RWPE1 (cell line): ENCODE results near the gene INHBC.

Experiments used
- CTCF ChIA-PET: fragments of 350-600 bp; sonication (Branson Sonifier 250); formaldehyde crosslinking; extraction: SDS; loops from one replicate; lab custom pipeline; 2021; lab: Yijun Ruan, JAX
- POLR2A ChIA-PET: fragments of 400-600 bp; formaldehyde crosslinking; extraction: SDS; loops from one replicate; lab custom pipeline; 2020; ENCODE audit warnings: antibody characterized with exemption; ENCODE audit not compliant: low non-redundant PET; lab: Yijun Ruan, JAX
- DNase-seq: peaks from one replicate; pipeline ENCODE4 v3.0.0; 2012; ENCODE audit warnings: low spot score
- H3K27ac ChIP-seq: fragments of 450-650 bp; 2 replicates; pipeline ENCODE4 v1.5.1; 2017
- TF ChIP-seq, protein P1 (sequence below): fragments of 450-650 bp; conservative IDR thresholded peaks from 2 replicates; pipeline ENCODE4 v1.5.1; 2017; ENCODE audit warnings: low read depth, mild to moderate bottlenecking

The INHBC gene

DNA sequence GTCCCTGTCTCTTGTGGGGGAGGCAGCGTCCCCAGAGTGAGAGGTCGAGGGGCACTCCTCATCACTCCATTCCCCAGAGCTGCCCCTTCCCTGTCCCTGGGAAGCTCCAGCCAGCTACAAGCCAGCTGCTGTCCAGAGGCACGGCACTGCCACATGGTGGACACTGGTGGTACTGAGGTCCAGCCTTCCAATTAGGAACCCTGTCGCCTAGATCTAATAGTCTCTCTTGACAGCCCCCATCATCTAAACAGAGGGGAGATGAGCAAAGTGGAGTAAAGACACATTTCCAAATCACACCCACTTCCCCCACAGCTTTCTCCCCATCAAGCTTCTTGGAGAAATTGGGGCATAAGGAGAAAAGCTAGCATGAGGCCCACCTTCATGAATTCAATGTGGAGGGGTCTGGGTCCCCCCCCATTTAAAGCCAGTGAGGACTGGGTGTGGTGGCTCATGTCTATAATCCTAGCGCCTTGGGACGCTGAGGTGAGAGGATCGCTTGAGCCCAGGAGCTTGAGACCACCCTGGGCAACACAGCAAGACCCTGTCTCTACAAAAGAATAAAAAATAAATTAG lies 18.4 kb downstream of the INHBC start:
- TF ChIP-seq, protein P1, sequence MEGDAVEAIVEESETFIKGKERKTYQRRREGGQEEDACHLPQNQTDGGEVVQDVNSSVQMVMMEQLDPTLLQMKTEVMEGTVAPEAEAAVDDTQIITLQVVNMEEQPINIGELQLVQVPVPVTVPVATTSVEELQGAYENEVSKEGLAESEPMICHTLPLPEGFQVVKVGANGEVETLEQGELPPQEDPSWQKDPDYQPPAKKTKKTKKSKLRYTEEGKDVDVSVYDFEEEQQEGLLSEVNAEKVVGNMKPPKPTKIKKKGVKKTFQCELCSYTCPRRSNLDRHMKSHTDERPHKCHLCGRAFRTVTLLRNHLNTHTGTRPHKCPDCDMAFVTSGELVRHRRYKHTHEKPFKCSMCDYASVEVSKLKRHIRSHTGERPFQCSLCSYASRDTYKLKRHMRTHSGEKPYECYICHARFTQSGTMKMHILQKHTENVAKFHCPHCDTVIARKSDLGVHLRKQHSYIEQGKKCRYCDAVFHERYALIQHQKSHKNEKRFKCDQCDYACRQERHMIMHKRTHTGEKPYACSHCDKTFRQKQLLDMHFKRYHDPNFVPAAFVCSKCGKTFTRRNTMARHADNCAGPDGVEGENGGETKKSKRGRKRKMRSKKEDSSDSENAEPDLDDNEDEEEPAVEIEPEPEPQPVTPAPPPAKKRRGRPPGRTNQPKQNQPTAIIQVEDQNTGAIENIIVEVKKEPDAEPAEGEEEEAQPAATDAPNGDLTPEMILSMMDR: peak; percentile 91
- H3K27ac ChIP-seq: no peak overlapping the region
- POLR2A ChIA-PET: no interaction called here

DNA sequence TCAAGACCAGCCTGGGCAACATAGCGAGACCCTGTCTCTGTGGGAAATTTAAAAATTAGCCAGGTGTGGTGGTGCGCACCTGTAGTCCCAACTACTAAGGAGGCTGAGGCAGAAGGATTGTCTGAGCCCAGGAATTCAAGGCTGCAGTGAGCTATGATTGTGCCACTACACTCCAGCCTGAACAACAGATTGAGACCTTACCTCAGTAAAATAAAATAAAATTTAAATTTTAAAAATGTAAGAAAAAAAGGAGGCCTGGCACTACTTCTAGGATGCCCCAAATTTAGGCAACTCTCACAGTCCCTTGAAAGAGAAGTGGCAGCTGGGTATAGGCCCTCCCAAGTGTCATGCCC lies 19.6 kb downstream of the INHBC start:
- ChIA-PET CTCF (interaction anchor here (0.6 to 0.8 kb wide), 2 partner anchors 47 to 161 kb away, joined by 3 to 6 read pairs; no protein-coding TSS in a partner anchor), POLR2A (no interaction called here)
- peak overlapping the region; percentile 97 for H3K27ac ChIP-seq
- TF ChIP-seq, protein P1: no peak
- no peak for DNase-seq

More for the DNA sequence above, 18.4 kb downstream of the INHBC start:
- CTCF ChIA-PET: interaction anchor here (0.6 to 2.8 kb wide), 23 partner anchors 10 to 824 kb away, joined by 3 to 19 read pairs (median 4); partner anchors contain the start of genes ARHGAP9 and DCTN2
- DNase-seq: peak; percentile 53

DNA sequence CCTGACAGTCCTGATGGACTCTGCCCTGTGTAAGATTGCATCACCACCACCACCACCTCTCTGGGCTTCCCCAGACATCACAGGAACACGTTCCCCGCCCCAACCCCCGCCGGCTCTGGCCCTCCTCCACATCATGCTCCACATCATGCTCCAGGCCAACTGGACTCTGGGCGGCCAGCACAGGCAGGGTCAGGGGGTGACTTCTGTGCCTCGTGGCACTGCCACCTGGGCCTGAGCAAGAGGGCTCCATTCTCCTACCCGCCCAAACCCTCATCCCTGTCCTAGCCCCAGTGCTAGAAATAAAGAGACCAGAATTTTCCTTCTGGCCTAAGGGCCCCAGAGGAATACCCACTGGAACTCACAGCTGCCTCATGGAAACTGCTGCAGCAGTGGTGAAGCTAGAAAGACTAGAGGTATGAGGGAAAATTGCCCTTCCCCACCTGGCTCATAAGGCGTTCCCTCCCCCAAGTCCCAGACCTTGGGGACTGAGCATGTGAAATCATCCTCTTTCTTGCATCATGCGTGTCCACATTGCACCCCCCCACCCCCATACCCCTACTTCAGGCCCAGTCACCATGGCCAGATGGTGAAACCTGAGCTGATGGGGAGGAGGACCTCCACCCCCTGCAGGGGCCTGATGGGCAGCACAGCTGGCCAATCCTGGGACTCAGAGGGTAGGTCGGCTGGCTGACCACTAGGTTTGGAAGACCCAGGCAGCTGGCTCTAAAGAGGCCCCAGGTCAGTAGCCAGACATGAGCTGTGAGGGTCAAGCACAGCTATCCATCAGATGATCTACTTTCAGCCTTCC lies 20.2 kb downstream of the INHBC start, which contains the start of gene INHBE:
Gene INHBE, plus strand, starts transcription at position 742 of the 808 bp plus-strand sequence. CDS start 230 bp downstream, outside the sequence.
- no peak for DNase-seq
- POLR2A ChIA-PET: no interaction called here
- TF ChIP-seq, protein P1: no peak
- peak within 1 kb of the TSS; percentile 97 for H3K27ac ChIP-seq
- CTCF ChIA-PET: interaction anchor here (0.6 to 1.4 kb wide), 5 partner anchors 62 to 241 kb away, joined by 3 read pairs; no protein-coding TSS in a partner anchor

DNA sequence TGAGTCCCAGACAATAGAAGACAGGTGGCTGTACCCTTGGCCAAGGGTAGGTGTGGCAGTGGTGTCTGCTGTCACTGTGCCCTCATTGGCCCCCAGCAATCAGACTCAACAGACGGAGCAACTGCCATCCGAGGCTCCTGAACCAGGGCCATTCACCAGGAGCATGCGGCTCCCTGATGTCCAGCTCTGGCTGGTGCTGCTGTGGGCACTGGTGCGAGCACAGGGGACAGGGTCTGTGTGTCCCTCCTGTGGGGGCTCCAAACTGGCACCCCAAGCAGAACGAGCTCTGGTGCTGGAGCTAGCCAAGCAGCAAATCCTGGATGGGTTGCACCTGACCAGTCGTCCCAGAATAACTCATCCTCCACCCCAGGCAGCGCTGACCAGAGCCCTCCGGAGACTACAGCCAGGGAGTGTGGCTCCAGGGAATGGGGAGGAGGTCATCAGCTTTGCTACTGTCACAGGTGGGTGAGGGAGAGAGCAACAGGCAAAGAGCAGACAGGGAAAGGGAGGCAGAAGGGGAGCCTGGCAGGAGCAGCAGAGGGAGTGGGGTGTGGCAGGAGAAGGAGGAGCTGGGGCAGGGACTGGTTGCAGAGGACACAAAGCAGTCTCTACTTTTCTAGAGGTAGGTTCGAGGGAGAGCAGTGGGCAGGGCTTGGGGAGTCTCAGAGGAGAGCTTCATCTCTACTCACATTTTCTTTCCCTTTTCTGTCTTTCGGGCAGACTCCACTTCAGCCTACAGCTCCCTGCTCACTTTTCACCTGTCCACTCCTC lies 21.0 kb downstream of the INHBC start:
- CTCF ChIA-PET: interaction anchor here (0.5 to 1.4 kb wide), 5 partner anchors 61 to 241 kb away, joined by 3 to 4 read pairs (median 3); no protein-coding TSS in a partner anchor
- TF ChIP-seq, protein P1: no peak
- POLR2A ChIA-PET: no interaction called here
- peak overlapping the region; percentile 97 for H3K27ac ChIP-seq
- no peak for DNase-seq

DNA sequence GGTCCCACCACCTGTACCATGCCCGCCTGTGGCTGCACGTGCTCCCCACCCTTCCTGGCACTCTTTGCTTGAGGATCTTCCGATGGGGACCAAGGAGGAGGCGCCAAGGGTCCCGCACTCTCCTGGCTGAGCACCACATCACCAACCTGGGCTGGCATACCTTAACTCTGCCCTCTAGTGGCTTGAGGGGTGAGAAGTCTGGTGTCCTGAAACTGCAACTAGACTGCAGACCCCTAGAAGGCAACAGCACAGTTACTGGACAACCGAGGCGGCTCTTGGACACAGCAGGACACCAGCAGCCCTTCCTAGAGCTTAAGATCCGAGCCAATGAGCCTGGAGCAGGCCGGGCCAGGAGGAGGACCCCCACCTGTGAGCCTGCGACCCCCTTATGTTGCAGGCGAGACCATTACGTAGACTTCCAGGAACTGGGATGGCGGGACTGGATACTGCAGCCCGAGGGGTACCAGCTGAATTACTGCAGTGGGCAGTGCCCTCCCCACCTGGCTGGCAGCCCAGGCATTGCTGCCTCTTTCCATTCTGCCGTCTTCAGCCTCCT lies 21.6 kb downstream of the INHBC start:
- peak overlapping the region; percentile 97 for H3K27ac ChIP-seq
- POLR2A ChIA-PET: no interaction called here
- DNase-seq: no peak
- TF ChIP-seq, protein P1: peak; percentile 46
- CTCF ChIA-PET: interaction anchor here (0.5 to 1.4 kb wide), 5 partner anchors 9 to 242 kb away, joined by 3 to 4 read pairs (median 3); no protein-coding TSS in a partner anchor
